T-helper 2 cell (primary cell): ENCODE measurements around the gene KATNAL2.

Experiments
- DNase-seq, 5 experiments: peaks; one replicate each; pipeline versions ENCODE4 v3.0.0 to v3.0.0-alpha.2; 2012 to 2022

Gene KATNAL2

DNA sequence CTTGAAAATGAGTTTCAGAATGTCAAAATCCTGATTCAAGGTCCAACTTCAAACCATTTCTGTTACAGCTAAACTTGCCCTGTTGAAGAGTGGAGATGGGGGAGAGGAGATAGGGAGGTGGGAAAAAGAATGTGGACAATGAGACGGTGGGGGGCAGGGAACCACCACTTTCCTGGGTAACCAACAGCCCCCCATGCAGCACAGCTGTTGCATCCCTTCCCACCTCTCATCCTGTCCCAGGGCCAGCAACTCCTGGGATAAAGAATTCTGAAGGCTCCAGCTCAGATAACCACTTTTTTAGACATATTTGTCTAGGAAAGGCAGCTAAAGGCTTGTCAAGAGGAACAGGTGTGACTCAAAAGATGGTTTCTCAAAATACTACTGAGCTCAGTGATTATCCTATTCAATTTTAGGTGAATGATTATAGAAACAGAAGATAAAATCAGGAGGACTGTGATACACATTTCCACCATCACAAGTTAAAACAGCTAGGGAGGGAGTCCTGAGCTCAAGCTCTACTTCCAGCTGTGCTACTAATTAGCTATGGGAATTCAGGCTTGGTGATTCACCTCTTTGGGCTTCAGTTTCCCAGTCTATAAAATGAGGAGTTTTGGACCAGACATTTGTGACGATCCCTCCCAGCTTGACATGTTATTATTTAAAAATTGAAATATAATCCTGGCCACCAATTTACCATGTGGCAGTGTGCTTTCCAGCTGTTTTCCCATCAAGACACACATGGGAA is 196.6 kb downstream of the KATNAL2 start:
- no peak for DNase-seq

DNA sequence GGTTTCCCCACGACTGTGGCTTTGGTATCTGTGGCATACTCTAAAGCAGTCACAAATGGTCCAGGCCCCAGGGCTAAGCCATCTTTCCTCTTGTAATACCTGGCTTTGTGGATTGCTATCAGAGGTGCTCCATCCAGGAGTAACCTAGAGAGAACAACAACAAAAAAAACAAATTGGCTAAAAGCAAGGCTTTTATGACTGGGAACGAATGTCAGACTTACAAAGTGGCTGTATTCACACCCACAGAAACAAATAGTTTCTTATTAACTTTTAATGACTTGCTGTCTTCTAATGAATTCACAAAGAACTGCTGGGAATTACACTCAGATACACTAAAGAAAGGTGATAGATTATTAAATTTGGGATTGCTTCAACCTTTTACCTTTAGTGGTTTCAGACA is 197.8 kb downstream of the KATNAL2 start:
- no peak for DNase-seq

DNA sequence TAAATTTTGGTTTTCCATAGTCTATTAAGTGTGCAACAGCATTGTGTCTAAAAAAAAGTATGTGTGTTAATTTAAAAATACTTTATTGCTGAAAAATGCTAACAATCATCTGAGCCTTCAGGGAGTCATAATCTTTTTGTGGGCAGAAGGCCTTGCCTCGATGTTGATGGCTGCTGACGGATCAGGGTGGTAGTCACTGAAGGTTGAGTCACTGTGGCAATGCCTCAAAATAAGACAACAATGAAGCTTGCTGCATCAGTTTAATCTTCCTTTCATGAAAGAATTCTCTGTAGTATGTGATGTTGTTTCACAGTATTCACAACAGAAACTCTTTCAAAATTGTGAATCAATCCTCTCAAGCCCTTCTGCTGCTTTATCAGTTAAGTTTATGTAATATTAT is 201.6 kb downstream of the KATNAL2 start:
- DNase-seq, result no peak

DNA sequence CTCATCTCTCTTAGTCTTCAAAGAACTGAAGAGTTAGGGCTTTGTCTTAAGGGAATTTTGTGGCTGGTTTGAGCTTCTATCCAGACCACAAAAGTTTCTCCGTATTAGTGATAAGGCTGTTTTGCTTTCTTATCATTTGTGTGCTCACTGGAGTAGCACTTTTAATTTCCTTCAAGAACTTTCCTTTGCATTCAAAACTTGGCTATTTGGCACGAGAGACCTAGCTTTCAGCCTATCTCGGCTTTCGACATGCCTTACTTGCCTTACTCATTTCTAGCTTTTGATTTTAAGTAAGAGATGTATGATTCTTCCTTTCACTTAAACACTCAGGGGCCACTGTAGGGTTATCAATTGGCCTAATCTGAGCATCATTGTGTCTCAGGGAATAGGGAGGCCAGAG is 203.0 kb downstream of the KATNAL2 start:
- DNase-seq, result peak in 1 of 5 experiments; percentile 83

DNA sequence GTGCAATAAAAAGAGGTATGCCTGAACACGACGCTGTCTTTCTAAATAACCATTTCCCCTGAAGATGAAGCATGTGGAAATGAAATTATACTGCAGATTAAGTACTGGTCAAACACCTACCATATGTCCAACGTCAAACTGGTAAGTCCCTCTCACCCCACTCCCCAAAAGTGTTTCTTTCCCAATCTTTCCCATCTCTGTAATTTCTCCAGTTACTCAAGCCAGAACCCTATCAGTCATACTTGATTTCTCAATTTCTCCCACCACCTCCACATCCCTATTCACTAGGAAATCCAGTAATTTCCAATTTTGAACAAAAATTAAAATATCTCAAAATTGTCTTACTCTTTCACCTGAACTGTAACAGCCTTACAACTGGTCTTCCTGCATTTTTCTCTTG is 203.7 kb downstream of the KATNAL2 start:
- DNase-seq, result no peak

DNA sequence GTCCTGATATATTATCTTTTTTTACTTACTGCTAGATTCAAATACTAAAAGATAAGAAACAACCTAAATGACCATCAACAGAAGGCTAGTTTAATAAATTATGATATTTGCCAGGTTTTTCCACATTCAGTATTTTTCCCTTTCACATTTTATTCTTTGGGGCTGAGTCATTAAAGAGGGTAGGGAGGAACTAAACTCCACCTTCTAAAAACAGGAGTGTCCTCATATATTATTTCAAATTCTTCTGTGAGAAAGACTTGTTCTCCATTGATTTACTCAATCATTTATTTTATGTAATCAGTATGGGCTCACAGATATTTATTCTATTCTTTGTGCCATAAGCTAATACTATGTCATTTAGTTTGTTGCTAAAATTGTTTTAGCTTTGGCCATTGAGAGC is 223.9 kb downstream of the KATNAL2 start:
- no peak for DNase-seq

DNA sequence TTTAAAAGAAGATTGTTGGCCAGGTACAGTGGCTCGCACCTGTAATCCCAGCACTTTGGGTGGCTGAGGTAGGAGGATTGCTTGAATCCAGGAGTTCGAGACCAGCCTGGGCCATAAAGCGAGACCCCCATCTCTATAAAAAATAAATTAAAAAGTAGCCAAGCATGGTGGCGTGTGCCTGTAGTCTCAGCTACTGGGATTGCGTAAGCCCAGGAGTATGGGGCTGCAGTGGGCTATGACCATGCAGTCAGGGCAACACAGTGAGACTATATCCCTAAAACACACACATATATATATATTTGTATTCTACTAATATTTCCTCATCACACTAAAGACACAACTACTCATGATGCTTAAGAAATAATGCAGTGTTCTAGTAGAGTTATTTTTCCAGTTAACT is 225.8 kb downstream of the KATNAL2 start:
- DNase-seq, result no peak

DNA sequence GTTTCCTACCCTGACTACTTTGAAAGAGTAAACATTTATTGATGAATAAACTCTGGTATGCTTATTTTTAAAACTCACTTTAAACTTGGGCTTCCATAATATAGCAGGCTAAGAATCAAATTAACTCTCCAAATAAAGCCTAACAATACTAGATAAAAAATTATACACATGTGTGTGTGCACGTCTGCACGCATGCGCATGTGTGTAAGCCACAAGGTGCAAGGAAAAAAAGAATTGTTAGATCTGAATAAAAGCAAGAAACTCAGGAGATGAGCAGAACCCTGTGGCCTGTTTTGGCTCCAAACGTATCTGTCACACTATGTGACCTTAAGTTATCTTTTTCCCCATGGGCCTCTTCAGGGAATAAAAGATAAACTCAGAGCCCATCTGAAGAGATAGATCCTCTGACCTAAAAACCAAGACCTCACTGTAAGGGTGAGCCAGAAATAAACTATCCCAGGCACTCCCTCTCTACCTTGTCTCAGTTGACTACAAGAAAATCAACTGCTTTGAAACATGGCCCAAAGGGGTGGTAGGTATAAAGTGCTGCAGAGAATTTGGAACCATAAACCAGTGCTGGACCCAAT is 226.6 kb downstream of the KATNAL2 start:
- no peak for DNase-seq

DNA sequence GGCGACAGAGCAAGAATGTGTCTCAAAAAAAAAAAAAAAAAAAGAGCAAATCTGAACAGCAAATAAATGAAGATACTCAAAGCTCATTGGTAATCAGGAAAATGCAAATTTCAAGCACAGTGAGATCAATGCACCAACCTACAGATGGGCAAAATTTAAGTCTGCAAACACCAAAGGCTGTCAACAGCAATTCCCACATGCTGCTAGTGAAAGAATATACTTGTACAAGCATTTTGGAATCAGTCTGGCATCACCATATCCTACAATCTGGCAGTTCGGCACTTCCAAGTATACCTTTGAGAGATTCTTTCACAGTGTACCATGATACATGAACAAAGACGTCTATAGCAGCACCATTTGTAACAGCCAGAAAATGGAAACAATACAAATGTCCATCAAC is 228.8 kb downstream of the KATNAL2 start:
- no peak for DNase-seq

DNA sequence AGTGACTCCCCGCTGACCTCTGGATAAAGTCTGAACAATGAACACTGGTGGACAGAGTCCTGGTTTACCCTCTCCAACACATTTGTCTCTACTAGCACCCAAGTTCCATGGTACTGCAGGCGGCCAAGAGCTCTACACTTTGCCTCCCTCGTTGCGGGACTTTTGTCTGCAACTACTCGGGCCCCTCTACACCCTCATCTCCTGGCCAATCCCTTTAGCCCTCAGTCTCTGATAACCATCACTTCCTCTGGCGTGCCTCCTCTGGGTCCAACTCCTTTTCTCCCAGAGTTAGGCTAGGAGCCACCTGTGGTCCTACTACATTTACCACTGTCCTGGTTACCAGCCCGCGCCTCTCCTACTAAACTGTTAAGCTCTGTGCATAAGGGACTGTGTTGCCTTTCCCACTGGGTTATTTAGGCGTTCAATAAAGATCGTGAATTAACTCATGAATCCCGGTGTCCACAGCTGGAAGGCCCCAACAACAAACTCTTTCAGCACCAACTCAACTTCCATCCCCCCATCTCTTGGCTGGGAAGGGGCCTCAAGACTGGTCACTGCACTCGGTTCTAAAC is 232.1 kb downstream of the KATNAL2 start:
- DNase-seq, result no peak

DNA sequence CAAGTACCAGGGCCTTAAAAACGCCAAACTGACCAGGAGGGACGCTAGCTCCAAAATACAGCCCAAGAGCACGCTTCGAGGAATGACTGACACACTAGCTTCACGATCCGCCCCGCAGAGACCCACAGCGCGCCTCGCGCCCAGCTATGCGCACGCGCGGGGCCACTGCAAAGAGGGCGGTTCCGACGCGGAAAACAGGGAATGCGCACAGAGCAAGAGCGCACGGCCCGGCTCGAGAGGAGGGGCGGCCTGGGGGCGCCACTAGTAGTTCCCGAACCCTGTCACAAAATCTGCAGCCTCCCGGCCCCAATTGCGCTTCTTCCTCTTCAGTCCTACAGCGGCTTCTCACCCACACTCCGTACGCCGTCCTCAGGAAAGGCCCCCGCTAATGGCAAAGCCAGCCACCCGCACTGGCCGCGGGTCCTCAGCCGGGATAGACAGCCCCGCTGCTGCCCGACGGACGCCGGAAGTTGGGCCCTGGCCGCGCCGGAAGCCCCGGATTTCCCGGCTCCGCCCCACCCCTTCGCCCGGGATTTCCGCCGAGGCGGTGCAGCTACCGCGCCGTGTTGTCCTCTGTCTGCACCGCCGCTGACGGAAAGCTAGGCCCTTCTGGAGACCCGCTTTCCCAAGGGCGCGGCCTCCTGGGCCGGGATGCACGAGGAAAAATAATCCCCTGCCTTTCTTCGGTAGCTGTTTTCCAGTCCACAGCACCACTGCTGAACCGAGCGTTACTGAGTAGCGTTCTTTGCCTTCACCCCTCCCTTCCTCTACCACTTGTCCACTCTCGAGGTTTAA is 232.8 kb downstream of the KATNAL2 start, which contains the start of gene HDHD2:
Gene HDHD2 (minus strand): TSS at position 472 of the 795 bp plus-strand sequence. CDS start 14,061 bp downstream, outside the sequence.
- peak; percentile 44 to 82 (median 68) for DNase-seq

DNA sequence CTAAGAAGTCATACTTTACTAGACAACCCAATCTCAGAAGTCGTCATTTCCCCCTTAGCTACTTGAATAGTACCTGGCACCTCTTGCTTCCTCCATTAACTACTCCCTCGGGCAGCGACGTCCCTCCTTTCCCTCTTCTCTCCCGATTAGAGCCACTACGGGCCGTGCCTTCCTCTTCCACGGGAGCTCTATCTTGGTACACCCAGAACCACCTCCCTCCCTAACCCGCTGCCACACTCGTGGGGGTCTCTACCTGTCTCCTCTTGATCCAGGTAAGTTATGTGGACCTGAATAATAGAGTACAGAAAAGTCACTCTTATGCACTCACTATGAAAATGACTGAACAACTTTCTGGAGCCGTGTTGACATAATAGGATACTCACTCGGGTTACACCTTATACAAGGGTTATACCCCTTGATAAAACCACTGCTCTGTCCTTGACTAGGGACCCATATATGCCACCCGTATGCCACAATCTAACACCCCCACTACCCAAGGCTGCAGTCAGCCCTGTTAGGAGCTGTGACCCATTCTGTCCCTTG is 233.5 kb downstream of the KATNAL2 start:
- DNase-seq, result no peak

DNA sequence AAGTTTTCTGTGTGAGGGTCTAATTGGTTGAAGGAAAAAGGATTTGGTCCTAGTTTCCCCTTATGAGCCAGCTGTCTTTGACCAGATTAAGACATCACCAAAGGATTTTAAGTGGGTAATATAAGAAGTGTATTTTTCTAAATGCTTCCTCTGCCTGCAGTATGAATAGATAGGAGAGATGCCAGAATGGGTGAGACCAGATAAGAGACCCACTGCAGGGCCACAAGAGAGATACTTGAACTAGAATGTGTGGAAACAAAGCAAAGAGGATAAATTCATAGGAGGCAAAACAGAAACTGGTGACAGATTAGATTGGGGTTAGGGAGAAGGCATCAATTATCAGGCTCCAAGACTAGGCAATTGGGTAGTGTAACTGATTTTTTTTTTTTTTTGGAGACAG is 234.0 kb downstream of the KATNAL2 start:
- DNase-seq, result no peak
